ENCODE results near the gene ARHGAP24.

DNA sequence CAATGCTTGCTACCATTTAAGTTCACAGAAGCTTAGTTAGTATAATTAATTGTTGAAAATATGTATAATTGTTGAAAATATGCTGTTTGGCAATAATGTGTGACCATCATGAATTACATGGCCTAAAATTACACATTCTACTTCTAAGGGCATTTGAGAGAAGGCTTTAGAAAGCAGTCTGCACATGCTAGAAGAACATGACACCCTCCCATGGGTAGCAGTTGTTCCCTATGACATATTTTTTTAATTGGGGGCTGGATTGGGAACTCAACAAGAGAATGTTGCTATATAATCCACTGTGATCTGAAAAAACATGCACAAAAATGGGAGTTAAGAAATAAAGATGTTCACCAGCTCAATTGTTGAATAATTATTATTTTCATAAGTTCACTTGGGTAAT lies 331.4 kb downstream of the ARHGAP24 start:
- TF ChIP-seq, protein P1, sequence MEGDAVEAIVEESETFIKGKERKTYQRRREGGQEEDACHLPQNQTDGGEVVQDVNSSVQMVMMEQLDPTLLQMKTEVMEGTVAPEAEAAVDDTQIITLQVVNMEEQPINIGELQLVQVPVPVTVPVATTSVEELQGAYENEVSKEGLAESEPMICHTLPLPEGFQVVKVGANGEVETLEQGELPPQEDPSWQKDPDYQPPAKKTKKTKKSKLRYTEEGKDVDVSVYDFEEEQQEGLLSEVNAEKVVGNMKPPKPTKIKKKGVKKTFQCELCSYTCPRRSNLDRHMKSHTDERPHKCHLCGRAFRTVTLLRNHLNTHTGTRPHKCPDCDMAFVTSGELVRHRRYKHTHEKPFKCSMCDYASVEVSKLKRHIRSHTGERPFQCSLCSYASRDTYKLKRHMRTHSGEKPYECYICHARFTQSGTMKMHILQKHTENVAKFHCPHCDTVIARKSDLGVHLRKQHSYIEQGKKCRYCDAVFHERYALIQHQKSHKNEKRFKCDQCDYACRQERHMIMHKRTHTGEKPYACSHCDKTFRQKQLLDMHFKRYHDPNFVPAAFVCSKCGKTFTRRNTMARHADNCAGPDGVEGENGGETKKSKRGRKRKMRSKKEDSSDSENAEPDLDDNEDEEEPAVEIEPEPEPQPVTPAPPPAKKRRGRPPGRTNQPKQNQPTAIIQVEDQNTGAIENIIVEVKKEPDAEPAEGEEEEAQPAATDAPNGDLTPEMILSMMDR (IDR thresholded peaks at IDR 0.05), result no peak
- no peak for TF ChIP-seq EP300 (IDR thresholded peaks at IDR 0.05)
